Ascending aorta (tissue), 2 donors: ENCODE results near the gene SLFN5. TPM values are rescaled to one million over a fixed set of nuclear protein-coding genes. Genes with fewer than 3 reads are reported as not detected.
"Not testable (repeated sequence)": the region's sequence is repeated elsewhere in the genome, so short reads cannot be mapped to it uniquely, and the experiment has no call there.

ENCODE experiments used
- DNase-seq, 2 donors: peaks; one replicate each; pipeline ENCODE4 v3.0.0-alpha.2; 2019; ENCODE audit warnings: low spot score in 2 of 2
- H3K27ac ChIP-seq, 2 donors: fragments of 200-600 bp; sonication (generic); one replicate each; pipeline ENCODE4 v1.5.1; 2016 to 2017; ENCODE audit warnings: mild to moderate bottlenecking in 1 of 2
- H3K27me3 ChIP-seq: fragments of 200-600 bp; sonication (generic); one replicate; pipeline ENCODE4 v1.5.1; 2017
- H3K36me3 ChIP-seq, 2 donors: fragments of 200-600 bp; sonication (generic); one replicate each; pipeline ENCODE4 v1.5.1; 2016
- H3K4me1 ChIP-seq, 2 donors: fragments of 200-600 bp; sonication (generic); one replicate each; pipeline ENCODE4 v1.5.1; 2016 to 2017; ENCODE audit warnings: mild to moderate bottlenecking in 1 of 2
- H3K4me3 ChIP-seq, 2 donors: fragments of 200-600 bp; sonication (generic); one replicate each; pipeline ENCODE4 v1.5.1; 2016 to 2017; ENCODE audit warnings: mild to moderate bottlenecking in 1 of 2
- H3K9me3 ChIP-seq, 2 donors: fragments of 200-600 bp; sonication (generic); one replicate each; pipeline ENCODE4 v1.5.1; 2016
- intact Hi-C: fragments of 100-400 bp; cut with DNase I; formaldehyde crosslinking; loops from one replicate; pipeline ENCODE4 v1.15.1; 2023
- total RNA-seq: library from RNA; depleted of rRNA; stranded (reverse); fragments of >200 nt; gene quantifications from one replicate; pipeline ENCODE4 v1.1.0, GENCODE V29; 2016
- TF ChIP-seq, protein P1 (sequence below), 3 experiments: fragments of 200-600 bp in 2 of 3; fragments of 450-650 bp in 1 of 3; sonication (generic) in 2 of 3; IDR thresholded peaks; one replicate each; pipeline ENCODE4 v1.5.1; 2016 to 2019; ENCODE audit warnings: antibody characterized with exemption in 3 of 3, mild to moderate bottlenecking in 1 of 3, moderate library complexity in 1 of 3

SLFN5 gene
- total RNA-seq, 1 donor from 2014 or later = 13.0 TPM

DNA sequence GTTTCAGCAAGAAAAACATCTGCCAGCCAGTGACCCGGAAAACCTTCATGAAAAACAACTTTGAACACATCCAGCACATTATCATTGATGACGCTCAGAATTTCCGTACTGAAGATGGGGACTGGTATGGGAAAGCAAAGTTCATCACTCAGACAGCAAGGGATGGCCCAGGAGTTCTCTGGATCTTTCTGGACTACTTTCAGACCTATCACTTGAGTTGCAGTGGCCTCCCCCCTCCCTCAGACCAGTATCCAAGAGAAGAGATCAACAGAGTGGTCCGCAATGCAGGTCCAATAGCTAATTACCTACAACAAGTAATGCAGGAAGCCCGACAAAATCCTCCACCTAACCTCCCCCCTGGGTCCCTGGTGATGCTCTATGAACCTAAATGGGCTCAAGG, 22.2 kb downstream of the SLFN5 start:
- intact Hi-C loops = no loop called here
- TF ChIP-seq, protein P1, sequence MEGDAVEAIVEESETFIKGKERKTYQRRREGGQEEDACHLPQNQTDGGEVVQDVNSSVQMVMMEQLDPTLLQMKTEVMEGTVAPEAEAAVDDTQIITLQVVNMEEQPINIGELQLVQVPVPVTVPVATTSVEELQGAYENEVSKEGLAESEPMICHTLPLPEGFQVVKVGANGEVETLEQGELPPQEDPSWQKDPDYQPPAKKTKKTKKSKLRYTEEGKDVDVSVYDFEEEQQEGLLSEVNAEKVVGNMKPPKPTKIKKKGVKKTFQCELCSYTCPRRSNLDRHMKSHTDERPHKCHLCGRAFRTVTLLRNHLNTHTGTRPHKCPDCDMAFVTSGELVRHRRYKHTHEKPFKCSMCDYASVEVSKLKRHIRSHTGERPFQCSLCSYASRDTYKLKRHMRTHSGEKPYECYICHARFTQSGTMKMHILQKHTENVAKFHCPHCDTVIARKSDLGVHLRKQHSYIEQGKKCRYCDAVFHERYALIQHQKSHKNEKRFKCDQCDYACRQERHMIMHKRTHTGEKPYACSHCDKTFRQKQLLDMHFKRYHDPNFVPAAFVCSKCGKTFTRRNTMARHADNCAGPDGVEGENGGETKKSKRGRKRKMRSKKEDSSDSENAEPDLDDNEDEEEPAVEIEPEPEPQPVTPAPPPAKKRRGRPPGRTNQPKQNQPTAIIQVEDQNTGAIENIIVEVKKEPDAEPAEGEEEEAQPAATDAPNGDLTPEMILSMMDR (IDR thresholded peaks at IDR 0.05) = no peak
- H3K4me3 ChIP-seq = no peak overlapping the region
- peaks cover 38 to 60% of the 10 kb centered on the region in 2 donors for H3K36me3 ChIP-seq
- H3K4me1 ChIP-seq = peaks cover 0 to 3% of the 10 kb centered on the region in 2 donors
- no peak for DNase-seq
- H3K27ac ChIP-seq = no peak overlapping the region
- no peaks in the 10 kb centered on the region for H3K27me3 ChIP-seq
- H3K9me3 ChIP-seq = no peaks in the 10 kb centered on the region

DNA sequence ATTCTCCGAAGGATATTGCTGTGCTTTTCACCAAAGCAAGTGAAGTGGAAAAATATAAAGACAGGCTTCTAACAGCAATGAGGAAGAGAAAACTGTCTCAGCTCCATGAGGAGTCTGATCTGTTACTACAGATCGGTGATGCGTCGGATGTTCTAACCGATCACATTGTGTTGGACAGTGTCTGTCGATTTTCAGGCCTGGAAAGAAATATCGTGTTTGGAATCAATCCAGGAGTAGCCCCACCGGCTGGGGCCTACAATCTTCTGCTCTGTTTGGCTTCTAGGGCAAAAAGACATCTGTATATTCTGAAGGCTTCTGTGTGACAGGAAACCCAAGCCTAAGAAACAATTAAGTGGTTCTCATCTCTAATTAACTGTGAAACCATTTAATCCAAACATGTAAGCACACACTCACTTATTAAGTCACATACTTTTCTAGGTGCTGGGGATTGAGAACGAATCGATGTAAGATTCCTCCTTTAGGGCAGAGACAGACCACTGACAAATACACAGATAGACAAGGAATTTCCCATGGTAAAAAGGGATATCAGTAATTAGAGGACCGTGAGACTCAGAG, 22.8 kb downstream of the SLFN5 start:
- DNase-seq = no peak
- no peaks in the 10 kb centered on the region for H3K9me3 ChIP-seq
- H3K27ac ChIP-seq = no peak overlapping the region
- H3K4me1 ChIP-seq = peaks cover 0 to 3% of the 10 kb centered on the region in 2 donors
- H3K36me3 ChIP-seq = peaks cover 34 to 55% of the 10 kb centered on the region in 2 donors
- TF ChIP-seq, protein P1 (IDR thresholded peaks at IDR 0.05) = no peak
- no peaks in the 10 kb centered on the region for H3K27me3 ChIP-seq
- intact Hi-C loops = no loop called here
- no peak overlapping the region for H3K4me3 ChIP-seq

- intact Hi-C loops = not testable (repeated sequence)
Observed at GRCh38 chr17:35274167-35275066, 31.5 kb downstream of the SLFN5 start.

DNA sequence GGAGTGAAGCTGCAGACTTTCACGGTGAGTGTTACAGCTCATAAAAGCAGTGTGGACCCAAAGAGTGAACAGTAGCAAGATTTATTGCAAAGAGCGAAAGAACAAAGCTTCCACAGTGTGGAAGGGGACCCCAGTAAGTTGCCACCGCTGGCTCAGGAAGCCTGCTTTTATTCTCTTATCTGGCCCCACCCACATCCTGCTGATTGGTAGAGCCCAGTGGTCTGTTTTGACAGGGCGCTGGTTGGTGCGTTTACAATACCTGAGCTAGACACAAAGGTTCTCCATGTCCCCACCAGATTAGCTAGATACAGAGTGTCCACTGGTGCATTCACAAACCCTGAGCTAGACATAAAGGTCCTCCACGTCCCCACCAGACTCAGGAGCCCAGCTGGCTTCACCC, 35.6 kb downstream of the SLFN5 start:
- H3K27ac ChIP-seq, H3K9me3 ChIP-seq, H3K27me3 ChIP-seq, intact Hi-C loops, DNase-seq, H3K4me3 ChIP-seq, H3K36me3 ChIP-seq, H3K4me1 ChIP-seq: not testable (repeated sequence)

More at GRCh38 chr17:35274167-35275066, 31.5 kb downstream of the SLFN5 start:
- not testable (repeated sequence) for H3K36me3 ChIP-seq, DNase-seq, H3K4me1 ChIP-seq, H3K27ac ChIP-seq, H3K9me3 ChIP-seq, H3K4me3 ChIP-seq, H3K27me3 ChIP-seq

DNA sequence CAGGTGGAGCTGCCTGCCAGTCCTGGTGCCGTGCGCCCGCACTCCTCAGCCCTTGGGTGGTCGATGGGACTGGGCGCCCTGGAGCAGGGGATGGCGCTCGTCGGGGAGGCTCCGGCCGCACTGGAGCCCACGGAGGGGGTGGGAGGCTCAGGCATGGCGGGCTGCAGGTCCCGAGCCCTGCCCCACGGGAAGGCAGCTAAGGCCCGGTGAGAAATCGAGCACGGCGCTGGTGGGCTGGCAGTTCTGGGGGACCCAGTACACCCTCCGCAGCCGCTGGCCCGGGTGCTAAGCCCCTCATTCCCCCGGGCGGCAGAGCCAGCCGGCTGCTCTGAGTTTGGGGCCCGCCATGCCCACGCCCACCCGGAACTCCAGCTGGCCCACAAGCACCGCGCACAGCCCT, 36.0 kb downstream of the SLFN5 start:
- intact Hi-C loops, H3K9me3 ChIP-seq, H3K4me1 ChIP-seq, DNase-seq, H3K36me3 ChIP-seq, H3K27me3 ChIP-seq, H3K4me3 ChIP-seq, H3K27ac ChIP-seq: not testable (repeated sequence)

DNA sequence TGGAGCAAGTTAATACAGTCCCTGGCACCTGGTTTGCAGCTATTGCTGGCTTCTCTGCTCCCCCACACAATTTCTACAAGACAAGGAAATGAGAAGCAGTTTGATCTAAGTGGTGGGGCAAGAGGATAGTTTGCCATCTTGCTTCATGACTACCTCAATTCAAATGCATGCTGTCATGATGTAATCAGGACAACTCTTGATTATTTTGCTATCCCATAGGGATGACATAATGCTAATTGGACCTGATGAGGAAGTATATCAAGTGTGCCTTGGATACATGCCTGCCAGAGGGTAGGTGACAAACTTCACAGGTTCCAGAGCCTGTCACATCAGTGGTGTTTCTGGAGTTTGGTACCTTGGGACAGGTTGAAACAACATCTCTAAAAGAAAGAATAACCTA, 40.9 kb downstream of the SLFN5 start:
- Histone ChIP-seq H3K4me3 (no peak overlapping the region), H3K27ac (no peak overlapping the region), H3K9me3 (no peaks in the 10 kb centered on the region), H3K27me3 (no peaks in the 10 kb centered on the region), H3K36me3 (no peaks in the 10 kb centered on the region), H3K4me1 (no peaks in the 10 kb centered on the region)
- DNase-seq = no peak
- intact Hi-C loops = no loop called here
- TF ChIP-seq, protein P1 (IDR thresholded peaks at IDR 0.05) = no peak

GRCh38 chr17:35284955-35285354, 42.1 kb downstream of the SLFN5 start:
- DNase-seq = no peak
- Histone ChIP-seq H3K27me3 (no peaks in the 10 kb centered on the region), H3K9me3 (no peaks in the 10 kb centered on the region), H3K27ac (no peak overlapping the region), H3K4me3 (no peak overlapping the region), H3K4me1 (no peaks in the 10 kb centered on the region), H3K36me3 (no peaks in the 10 kb centered on the region)
- intact Hi-C loops = no loop called here
- TF ChIP-seq, protein P1 (IDR thresholded peaks at IDR 0.05) = no peak
